Adrenal gland (tissue), 5 donors: Measurements from ENCODE around the gene LSM12.
"Not testable (repeated sequence)": the region's sequence is repeated elsewhere in the genome, so short reads cannot be mapped to it uniquely, and the experiment has no call there.

Experiments
- CTCF ChIP-seq, 6 experiments: fragments of 450-650 bp in 4 of 6; fragments of 200-600 bp in 2 of 6; sonication (generic) in 1 of 6; IDR thresholded peaks; 1 replicate in 5 of 6; 2 replicates in 1 of 6; pipeline versions ENCODE4 v1.5.1 to v1.8.0; 2016 to 2021; ENCODE audit warnings: antibody characterized with exemption in 6 of 6, mild to moderate bottlenecking in 2 of 6, moderate library complexity in 1 of 6
- POLR2A ChIP-seq, 2 donors: fragments of 450-650 bp; IDR thresholded peaks; one replicate each; pipeline ENCODE4 v1.6.1; 2017; ENCODE audit warnings: antibody characterized with exemption in 2 of 2, mild to moderate bottlenecking in 2 of 2, moderate library complexity in 1 of 2
- donor health status: DM: no; HTN: no; CAD: no.

- TF ChIP-seq POLR2A, CTCF (IDR thresholded peaks at IDR 0.05): not testable (repeated sequence)
Measured at GRCh38 chr17:44034688-44035087, 31.8 kb downstream of the LSM12 start.
